Smooth muscle cell (in vitro differentiated cells): ENCODE measurements around the gene MYL6. TPM values are rescaled to one million over a fixed set of nuclear protein-coding genes. Genes with fewer than 3 reads are reported as not detected.

Experiments used
- DNase-seq: peaks from one replicate; lab custom pipeline; 2025; ENCODE audit not compliant: unreplicated experiment; lab: John Stamatoyannopoulos, UW
- H2AFZ ChIP-seq: fragments of 200-600 bp; sonication (generic); 2 replicates; pipeline ENCODE4 v1.6.0; 2016; ENCODE audit warnings: antibody characterized with exemption, low read depth, mild to moderate bottlenecking
- H3F3A ChIP-seq: fragments of 200-600 bp; sonication (generic); 2 replicates; pipeline ENCODE4 v1.6.0; 2017; ENCODE audit warnings: antibody characterized with exemption, low read depth
- H3K27ac ChIP-seq: fragments of 200-600 bp; sonication (generic); 2 replicates; pipeline ENCODE4 v1.5.1; 2016; ENCODE audit warnings: low read depth, mild to moderate bottlenecking
- H3K27me3 ChIP-seq: fragments of 200-600 bp; sonication (generic); 2 replicates; pipeline ENCODE4 v1.6.1; 2016; ENCODE audit warnings: low read depth, mild to moderate bottlenecking
- H3K36me3 ChIP-seq: fragments of 200-600 bp; sonication (generic); 2 replicates; pipeline ENCODE4 v1.5.1; 2016; ENCODE audit warnings: low read depth
- H3K4me1 ChIP-seq: fragments of 200-600 bp; sonication (generic); 2 replicates; pipeline ENCODE4 v1.5.1; 2016; ENCODE audit warnings: low read depth
- H3K4me2 ChIP-seq: fragments of 200-600 bp; sonication (generic); 2 replicates; pipeline ENCODE4 v1.6.0; 2016; ENCODE audit warnings: mild to moderate bottlenecking
- H3K4me3 ChIP-seq: fragments of 200-600 bp; sonication (generic); 2 replicates; pipeline ENCODE4 v1.5.1; 2016; ENCODE audit warnings: mild to moderate bottlenecking
- H3K79me2 ChIP-seq: fragments of 200-600 bp; sonication (generic); 2 replicates; pipeline ENCODE4 v1.6.0; 2016; ENCODE audit warnings: low read depth, mild to moderate bottlenecking
- H3K9ac ChIP-seq: fragments of 200-600 bp; sonication (generic); 2 replicates; pipeline ENCODE4 v1.6.0; 2016; ENCODE audit warnings: low read depth
- H3K9me3 ChIP-seq: fragments of 200-600 bp; sonication (generic); replicated peaks from 2 replicates; pipeline ENCODE4 v1.5.1; 2016; ENCODE audit warnings: low read depth
- H4K20me1 ChIP-seq: fragments of 200-600 bp; sonication (generic); 2 replicates; pipeline ENCODE4 v1.6.0; 2016; ENCODE audit warnings: low read depth
- WGBS: methylation state at CpG from one replicate; pipeline ENCODE4 v1.1.7; 2016; ENCODE audit warnings: low lambda C conversion rate; 5-methylcytosine and 5-hydroxymethylcytosine counted together
- polyA plus RNA-seq: library from polyadenylated mRNA; unstranded; fragments of >200 nt; fragmentation: Nextera tagmentation; extraction: Ambion mirVana; gene quantifications from 2 replicates; pipeline ENCODE4 v1.2.1, GENCODE V29; 2016
- total RNA-seq: library from RNA; depleted of rRNA; stranded (reverse); fragments of >200 nt; gene quantifications from 2 replicates; pipeline ENCODE4 v1.2.3, GENCODE V29; 2014
- TF ChIP-seq, protein P1 (sequence below): fragments of 200-600 bp; sonication (generic); IDR thresholded peaks from 2 replicates; pipeline ENCODE4 v1.5.1; 2017; ENCODE audit warnings: borderline replicate concordance, mild to moderate bottlenecking, antibody characterized with exemption; ENCODE audit not compliant: insufficient read depth, poor library complexity, severe bottlenecking

MYL6 gene
- total and polyA plus RNA-seq, 2 experiments from 2014 or later: 2,776 to 4,165 TPM

DNA sequence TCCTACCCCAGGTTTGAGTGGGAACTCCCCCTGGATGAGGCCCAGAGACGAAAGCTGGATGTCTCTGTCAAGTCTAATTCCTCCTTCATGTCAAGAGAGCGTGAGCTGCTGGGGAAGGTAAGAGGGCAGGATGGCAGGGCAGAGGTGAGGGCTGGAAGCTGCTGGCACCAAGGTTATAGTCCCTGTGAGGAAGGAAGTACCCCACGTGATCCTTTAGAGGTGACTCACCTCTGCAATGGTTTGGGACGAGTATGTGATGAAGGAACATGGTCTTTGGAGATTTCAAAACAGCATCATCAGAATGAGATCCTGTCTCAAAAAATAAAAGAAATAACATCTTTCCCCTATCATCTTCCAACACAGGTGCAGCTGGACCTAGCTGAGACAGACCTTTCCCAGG, 14.9 kb upstream of the MYL6 start:
- H2AFZ ChIP-seq: no peak overlapping the region
- H3F3A ChIP-seq: no peaks in the 10 kb centered on the region
- H3K4me2 ChIP-seq: no peak overlapping the region
- H3K4me3 ChIP-seq: no peak overlapping the region
- H3K36me3 ChIP-seq: peaks cover 22% of the 10 kb centered on the region
- H3K27ac ChIP-seq: no peak overlapping the region
- WGBS: 95% methylated on average over 4 of the region's 4 CpGs
- H3K79me2 ChIP-seq: no peaks in the 10 kb centered on the region
- TF ChIP-seq, protein P1, sequence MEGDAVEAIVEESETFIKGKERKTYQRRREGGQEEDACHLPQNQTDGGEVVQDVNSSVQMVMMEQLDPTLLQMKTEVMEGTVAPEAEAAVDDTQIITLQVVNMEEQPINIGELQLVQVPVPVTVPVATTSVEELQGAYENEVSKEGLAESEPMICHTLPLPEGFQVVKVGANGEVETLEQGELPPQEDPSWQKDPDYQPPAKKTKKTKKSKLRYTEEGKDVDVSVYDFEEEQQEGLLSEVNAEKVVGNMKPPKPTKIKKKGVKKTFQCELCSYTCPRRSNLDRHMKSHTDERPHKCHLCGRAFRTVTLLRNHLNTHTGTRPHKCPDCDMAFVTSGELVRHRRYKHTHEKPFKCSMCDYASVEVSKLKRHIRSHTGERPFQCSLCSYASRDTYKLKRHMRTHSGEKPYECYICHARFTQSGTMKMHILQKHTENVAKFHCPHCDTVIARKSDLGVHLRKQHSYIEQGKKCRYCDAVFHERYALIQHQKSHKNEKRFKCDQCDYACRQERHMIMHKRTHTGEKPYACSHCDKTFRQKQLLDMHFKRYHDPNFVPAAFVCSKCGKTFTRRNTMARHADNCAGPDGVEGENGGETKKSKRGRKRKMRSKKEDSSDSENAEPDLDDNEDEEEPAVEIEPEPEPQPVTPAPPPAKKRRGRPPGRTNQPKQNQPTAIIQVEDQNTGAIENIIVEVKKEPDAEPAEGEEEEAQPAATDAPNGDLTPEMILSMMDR: no peak
- H3K4me1 ChIP-seq: no peaks in the 10 kb centered on the region
- H3K9me3 ChIP-seq: no peaks in the 10 kb centered on the region
- no peak for DNase-seq
- H4K20me1 ChIP-seq: no peaks in the 10 kb centered on the region
- no peak overlapping the region for H3K9ac ChIP-seq
- H3K27me3 ChIP-seq: no peaks in the 10 kb centered on the region

- peaks cover 15% of the 10 kb centered on the region for H3K36me3 ChIP-seq
- H3K9me3 ChIP-seq: no peaks in the 10 kb centered on the region
- DNase-seq: no peak
- TF ChIP-seq, protein P1: no peak
- no peak overlapping the region for H3K9ac ChIP-seq
- no peak overlapping the region for H3K27ac ChIP-seq
- H3K4me3 ChIP-seq: no peak overlapping the region
- H2AFZ ChIP-seq: no peak overlapping the region
- 93% methylated on average over 8 of the region's 8 CpGs for WGBS
- no peak overlapping the region for H3K4me2 ChIP-seq
- no peaks in the 10 kb centered on the region for H3K27me3 ChIP-seq
- H4K20me1 ChIP-seq: no peaks in the 10 kb centered on the region
- H3K79me2 ChIP-seq: no peaks in the 10 kb centered on the region
- no peaks in the 10 kb centered on the region for H3K4me1 ChIP-seq
- H3F3A ChIP-seq: no peaks in the 10 kb centered on the region
These were observed 14.3 kb upstream of the MYL6 start for GRCh38 chr12:56143870-56144269.

- Histone ChIP-seq H3K4me3 (no peak overlapping the region), H3K79me2 (no peaks in the 10 kb centered on the region), H3K27ac (no peak overlapping the region), H2AFZ (no peak overlapping the region), H3K4me2 (no peak overlapping the region), H3K27me3 (no peaks in the 10 kb centered on the region), H3K4me1 (no peaks in the 10 kb centered on the region), H3K9ac (no peak overlapping the region), H3F3A (peaks cover under 1% of the 10 kb centered on the region), H3K9me3 (no peaks in the 10 kb centered on the region), H3K36me3 (peaks cover 7% of the 10 kb centered on the region), H4K20me1 (no peaks in the 10 kb centered on the region)
- 92% methylated on average over 3 of the region's 3 CpGs for WGBS
- TF ChIP-seq, protein P1: no peak
- DNase-seq: no peak
These were observed 12.9 kb upstream of the MYL6 start for GRCh38 chr12:56145217-56145616.
